CD4-positive, alpha-beta T cell (primary cell): ENCODE data around the gene COLQ. TPM values are rescaled to one million over a fixed set of nuclear protein-coding genes. Genes with fewer than 3 reads are reported as not detected.

Experiments
- ATAC-seq: fragments of 200-7000 bp; cut with Tn5 transposase; one replicate; pipeline ENCODE4 v1.10.0; 2022; ENCODE audit warnings: mild to moderate bottlenecking; ENCODE audit not compliant: poor library complexity
- CTCF ChIA-PET: fragments of 350-600 bp; sonication (Branson Sonifier 250); formaldehyde crosslinking; loops from one replicate; lab custom pipeline; 2021; ENCODE audit warnings: antibody characterized with exemption, inconsistent platforms; lab: Charles Lee
- POLR2A ChIA-PET: fragments of 350-600 bp; sonication (Branson Sonifier 250); formaldehyde crosslinking; loops from one replicate; lab custom pipeline; 2021; ENCODE audit warnings: antibody characterized with exemption, inconsistent platforms; lab: Charles Lee
- DNase-seq, 14 experiments: peaks; one replicate each; pipeline ENCODE4 v3.0.0-alpha.2; 2013 to 2020; ENCODE audit warnings: mixed read lengths in 2 of 14
- H3K27ac ChIP-seq, 2 donors: one replicate each; pipeline versions ENCODE4 v1.5.1 to v1.7.0; 2013; ENCODE audit warnings: low read length in 2 of 2, low read depth in 1 of 2, mild to moderate bottlenecking in 1 of 2
- H3K27me3 ChIP-seq, 2 experiments: 1 replicate in 1 of 2; 2 replicates in 1 of 2; pipeline versions ENCODE4 v1.6.1 to v1.7.0; 2013; ENCODE audit warnings: low read length in 2 of 2, control low read depth in 1 of 2, mild to moderate bottlenecking in 1 of 2, moderate library complexity in 1 of 2; ENCODE audit not compliant: insufficient read depth in 2 of 2, control insufficient read depth in 1 of 2
- H3K36me3 ChIP-seq: one replicate; pipeline ENCODE4 v1.6.1; 2013; ENCODE audit warnings: low read length, control low read depth; ENCODE audit not compliant: insufficient read depth
- H3K4me1 ChIP-seq: one replicate; pipeline ENCODE4 v1.6.1; 2013; ENCODE audit warnings: low read length, control low read depth; ENCODE audit not compliant: insufficient read depth
- H3K4me3 ChIP-seq: one replicate; pipeline ENCODE4 v1.5.1; 2013; ENCODE audit warnings: mild to moderate bottlenecking, low read length, moderate library complexity
- H3K9me3 ChIP-seq, 2 experiments: 1 replicate in 1 of 2; 2 replicates in 1 of 2; pipeline versions ENCODE4 v1.6.1 to v1.7.0; 2013; ENCODE audit warnings: low read length in 2 of 2, mild to moderate bottlenecking in 2 of 2, control low read depth in 1 of 2, moderate library complexity in 1 of 2; ENCODE audit not compliant: control insufficient read depth in 1 of 2, insufficient read depth in 1 of 2
- H3K27ac Mint-ChIP-seq: one replicate; pipeline ENCODE4 v1.8.0; 2020; ENCODE audit warnings: mixed read lengths
- H3K27me3 Mint-ChIP-seq: one replicate; pipeline ENCODE4 v1.8.0; 2021; ENCODE audit warnings: mixed read lengths
- H3K36me3 Mint-ChIP-seq: one replicate; pipeline ENCODE4 v1.8.0; 2021; ENCODE audit warnings: low read depth, mixed read lengths
- H3K4me1 Mint-ChIP-seq: one replicate; pipeline ENCODE4 v1.8.0; 2021; ENCODE audit warnings: low read depth, mixed read lengths
- H3K4me3 Mint-ChIP-seq: one replicate; pipeline ENCODE4 v1.8.0; 2020; ENCODE audit warnings: mild to moderate bottlenecking, mixed read lengths
- H3K9me3 Mint-ChIP-seq: one replicate; pipeline ENCODE4 v1.8.0; 2020; ENCODE audit warnings: mixed read lengths
- CTCF ChIP-seq: fragments of 200-600 bp; IDR thresholded peaks from one replicate; pipeline ENCODE4 v1.8.0; 2022; ENCODE audit warnings: antibody characterized with exemption, mild to moderate bottlenecking
- intact Hi-C, 2 experiments: fragments of 100-400 bp; cut with DNase I in 1 of 2; cut with micrococcal nuclease in 1 of 2; formaldehyde crosslinking; loops; one replicate each; pipeline versions ENCODE4 v1.15.1 to v1.9.0; 2023 to 2025; cut with DNase I, micrococcal nuclease
- total RNA-seq, 174 experiments: library from RNA in 2 of 174; stranded (reverse) in 2 of 174; gene quantifications; one replicate each; pipeline ENCODE4 v1.2.3 and lab custom pipeline; 2021 to 2026

Gene COLQ
- total RNA-seq, 2 experiments from 2014 or later, result 3.5 to 3.7 TPM

DNA sequence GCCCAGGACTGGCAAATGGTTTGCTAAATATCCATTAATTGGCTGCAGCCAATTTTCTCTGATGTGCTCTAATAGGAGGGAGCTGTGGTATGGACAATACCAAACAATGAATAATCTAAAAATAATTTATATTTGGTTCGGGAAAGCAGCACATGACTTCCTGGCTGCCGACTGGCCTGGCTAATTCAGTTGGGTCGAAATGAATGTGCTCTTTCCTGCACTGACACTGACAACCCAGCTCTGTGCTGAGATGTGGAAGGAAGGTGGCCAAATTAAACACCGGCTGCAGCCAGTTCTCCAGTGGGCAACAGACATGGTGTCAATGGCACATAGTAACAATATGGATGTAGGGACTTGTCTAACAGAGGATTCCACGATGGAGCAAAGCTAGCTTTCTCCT lies 21.1 kb upstream of the COLQ start:
- intact Hi-C loops, result no loop called here
- H3K27ac Mint-ChIP-seq, result no peak overlapping the region
- peaks cover 25% of the 10 kb centered on the region for H3K4me1 ChIP-seq

DNA sequence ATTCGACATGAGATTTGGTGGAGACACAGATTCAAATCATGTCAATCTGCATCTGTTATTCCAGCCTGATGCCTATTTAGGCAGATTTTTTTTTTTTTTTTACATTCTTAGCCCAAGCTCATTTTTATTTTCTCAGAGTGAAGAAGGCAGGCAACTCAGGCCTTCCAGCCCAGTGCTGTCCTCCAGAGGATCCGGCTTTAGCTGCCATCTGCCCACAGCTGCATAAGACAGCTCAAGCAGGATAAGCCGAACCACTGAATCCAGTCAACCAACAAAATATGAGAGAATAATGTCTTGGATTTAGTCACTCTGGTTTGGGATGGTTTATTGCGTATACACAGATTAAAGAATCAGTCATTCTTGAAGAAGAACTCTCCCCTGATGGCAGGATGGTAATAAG lies 19.9 kb upstream of the COLQ start:
- Mint-ChIP-seq H3K27me3 (no peaks in the 10 kb centered on the region), H3K4me1 (peaks cover 31% of the 10 kb centered on the region), H3K4me3 (no peak overlapping the region), H3K36me3 (no peaks in the 10 kb centered on the region), H3K9me3 (no peaks in the 10 kb centered on the region), H3K27ac (no peak overlapping the region)
- no peak for TF ChIP-seq CTCF
- Histone ChIP-seq H3K36me3 (no peaks in the 10 kb centered on the region), H3K9me3 (no peaks in the 10 kb centered on the region), H3K27ac (no peak overlapping the region), H3K4me3 (no peak overlapping the region), H3K27me3 (no peaks in the 10 kb centered on the region), H3K4me1 (peaks cover 32% of the 10 kb centered on the region)
- CTCF ChIA-PET, result no interaction called here
- intact Hi-C loops, result no loop called here
- DNase-seq, result no peak
- ATAC-seq, result no peak
- POLR2A ChIA-PET, result interaction anchor here (1.0 kb wide), 1 partner anchor 209 kb away, joined by 3 read pairs; no protein-coding TSS in a partner anchor

More for the DNA sequence above, 21.1 kb upstream of the COLQ start:
- H3K27ac ChIP-seq, result no peak overlapping the region
- CTCF ChIA-PET, result no interaction called here
- POLR2A ChIA-PET, result no interaction called here
- no peak overlapping the region for H3K4me3 ChIP-seq
- H3K9me3 Mint-ChIP-seq, result peaks cover 4% of the 10 kb centered on the region
- H3K9me3 ChIP-seq, result peaks cover 0 to 5% of the 10 kb centered on the region in 2 experiments
- H3K36me3 Mint-ChIP-seq, result no peaks in the 10 kb centered on the region
- TF ChIP-seq CTCF, result no peak
- peaks cover 18% of the 10 kb centered on the region for H3K4me1 Mint-ChIP-seq
- H3K4me3 Mint-ChIP-seq, result no peak overlapping the region
- no peaks in the 10 kb centered on the region for H3K27me3 ChIP-seq
- no peaks in the 10 kb centered on the region for H3K36me3 ChIP-seq
- no peak for ATAC-seq
- no peak for DNase-seq
- no peaks in the 10 kb centered on the region for H3K27me3 Mint-ChIP-seq

DNA sequence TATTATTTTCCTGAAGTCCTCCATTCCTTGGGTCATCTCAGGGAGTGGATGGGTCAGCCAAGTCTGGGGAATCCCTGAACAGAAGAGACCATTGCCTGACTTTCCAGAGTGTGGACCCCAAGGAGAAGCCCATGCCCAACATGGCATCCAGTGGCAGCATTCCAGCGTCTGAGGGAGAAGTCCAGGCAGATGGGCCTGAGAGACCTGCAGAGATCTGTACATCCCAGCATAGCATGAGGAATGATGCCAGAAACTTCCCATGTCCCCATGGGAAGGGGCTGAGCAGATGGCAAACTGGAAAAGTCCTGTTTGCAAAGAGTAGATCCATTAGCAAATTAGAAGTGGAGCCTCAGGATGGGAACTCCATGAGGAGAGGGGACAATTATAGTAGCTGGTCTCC lies 17.6 kb upstream of the COLQ start:
- Histone ChIP-seq H3K27me3 (no peaks in the 10 kb centered on the region), H3K27ac (no peak overlapping the region), H3K4me1 (peaks cover 51% of the 10 kb centered on the region), H3K36me3 (no peaks in the 10 kb centered on the region), H3K9me3 (no peaks in the 10 kb centered on the region), H3K4me3 (no peak overlapping the region)
- DNase-seq (no peak), ATAC-seq (no peak)
- Mint-ChIP-seq H3K36me3 (no peaks in the 10 kb centered on the region), H3K27ac (no peak overlapping the region), H3K4me1 (peaks cover 47% of the 10 kb centered on the region), H3K4me3 (no peak overlapping the region), H3K27me3 (no peaks in the 10 kb centered on the region), H3K9me3 (no peaks in the 10 kb centered on the region)
- ChIA-PET POLR2A (no interaction called here), CTCF (no interaction called here)
- intact Hi-C loops, result no loop called here
- no peak for TF ChIP-seq CTCF
